ENCODE data around the gene GALNT12.

The GALNT12 gene

DNA sequence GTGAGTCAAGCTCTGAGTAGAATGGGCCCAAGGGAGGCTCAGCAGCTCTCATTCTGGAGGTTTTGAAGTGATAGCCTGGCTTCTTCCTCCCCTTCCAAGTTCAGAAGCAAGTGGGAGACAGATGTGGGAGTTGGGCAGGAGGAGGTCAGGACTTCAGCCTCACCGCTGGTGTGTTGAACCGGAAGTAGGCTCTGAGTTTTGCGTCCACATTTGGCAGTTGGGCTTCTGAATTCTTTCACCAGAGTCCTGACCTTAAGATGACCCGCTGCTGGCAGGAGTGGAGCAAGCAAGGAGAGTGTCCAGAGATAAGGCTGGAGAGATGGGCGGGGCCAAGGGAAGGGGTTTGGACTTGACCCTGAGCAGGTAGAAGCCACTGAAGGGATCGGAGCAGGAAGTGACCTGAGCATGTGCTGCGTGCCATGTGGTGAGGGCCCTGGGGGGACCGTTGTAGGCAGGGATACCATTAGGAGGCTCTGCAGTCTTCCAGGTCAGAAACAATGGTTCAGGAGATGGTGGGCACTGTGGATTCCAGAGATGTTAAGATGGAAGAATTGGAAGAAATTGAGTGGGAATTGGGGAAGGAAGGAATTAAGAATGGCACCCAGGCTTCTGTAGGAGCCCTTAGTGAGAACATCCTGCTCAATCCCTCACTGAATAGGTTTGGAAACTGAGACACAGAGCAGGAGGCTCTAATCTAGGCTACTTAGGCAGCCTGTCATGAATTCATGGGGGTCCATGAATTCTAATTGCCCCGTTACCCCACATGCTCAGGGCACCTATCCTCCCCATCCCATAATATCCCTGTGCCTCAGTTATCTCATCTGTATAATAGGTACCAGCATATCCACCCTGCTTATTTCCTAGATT is 25.9 kb downstream of the GALNT12 start:
- DNase-seq (ENCODE audit: low read depth in 2 of 2): no peak

GRCh38 chr9:98834386-98834785 is 26.9 kb downstream of the GALNT12 start:
- no peak for DNase-seq (ENCODE audit: low read depth in 2 of 2)

DNA sequence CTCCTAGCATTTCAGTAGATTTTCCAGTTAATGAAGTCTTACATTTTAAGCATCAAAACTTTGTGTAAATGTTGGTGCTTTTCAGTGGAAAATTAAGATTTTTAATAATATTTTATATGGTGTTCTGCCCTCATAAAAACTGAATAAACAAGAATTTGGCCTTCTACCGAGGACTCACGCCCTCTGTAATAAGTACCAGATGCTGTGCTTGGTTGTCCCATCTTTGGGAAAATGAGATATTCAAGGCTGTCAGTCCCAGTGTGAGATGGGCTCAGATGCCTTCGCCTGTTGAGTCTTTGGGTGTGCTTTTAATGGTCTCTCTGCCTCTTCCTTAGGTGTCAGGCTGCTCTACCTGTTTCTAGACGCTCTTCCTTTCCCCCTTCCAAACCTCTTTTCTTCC is 28.7 kb downstream of the GALNT12 start:
- no peak for DNase-seq (ENCODE audit: low read depth in 2 of 2)

- DNase-seq (ENCODE audit: low read depth in 2 of 2): no peak
These were observed 30.0 kb downstream of the GALNT12 start for GRCh38 chr9:98837516-98837915.

- DNase-seq (ENCODE audit: low read depth in 2 of 2): no peak
These were observed 30.8 kb downstream of the GALNT12 start for GRCh38 chr9:98838155-98838867.

DNA sequence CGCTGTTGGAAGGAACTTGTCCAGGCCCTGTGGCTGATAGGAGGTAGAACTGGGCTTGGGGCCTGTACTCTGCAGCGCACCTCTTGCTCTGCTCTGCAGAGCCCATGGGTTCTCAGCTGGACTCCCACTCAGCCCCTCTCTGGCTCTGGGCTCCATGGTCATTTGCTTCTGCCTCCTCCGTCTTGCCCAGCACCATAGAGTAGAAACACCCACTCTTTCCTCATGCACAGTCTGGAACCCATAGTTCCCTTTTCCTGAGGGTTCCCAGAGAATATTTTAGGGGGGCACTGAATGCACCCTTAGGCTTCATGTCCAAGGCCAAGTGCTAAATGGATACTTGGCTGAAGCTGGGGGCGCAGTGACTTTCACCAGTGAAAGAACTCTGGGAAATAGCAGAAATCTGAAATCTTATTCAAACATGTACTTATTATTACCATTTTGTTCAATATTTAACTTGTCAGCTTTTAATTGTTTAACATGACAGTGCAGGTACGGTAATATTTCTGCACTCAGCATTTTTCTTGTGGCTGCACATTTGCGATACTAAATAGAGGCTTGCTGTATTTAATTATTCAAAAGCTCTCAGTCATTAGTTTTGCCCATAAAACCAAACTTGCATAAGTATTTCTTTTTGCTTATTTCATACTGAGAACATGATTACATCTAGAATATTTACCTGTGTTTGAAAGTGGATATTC is 31.5 kb downstream of the GALNT12 start:
- no peak for DNase-seq (ENCODE audit: low read depth in 2 of 2)

DNA sequence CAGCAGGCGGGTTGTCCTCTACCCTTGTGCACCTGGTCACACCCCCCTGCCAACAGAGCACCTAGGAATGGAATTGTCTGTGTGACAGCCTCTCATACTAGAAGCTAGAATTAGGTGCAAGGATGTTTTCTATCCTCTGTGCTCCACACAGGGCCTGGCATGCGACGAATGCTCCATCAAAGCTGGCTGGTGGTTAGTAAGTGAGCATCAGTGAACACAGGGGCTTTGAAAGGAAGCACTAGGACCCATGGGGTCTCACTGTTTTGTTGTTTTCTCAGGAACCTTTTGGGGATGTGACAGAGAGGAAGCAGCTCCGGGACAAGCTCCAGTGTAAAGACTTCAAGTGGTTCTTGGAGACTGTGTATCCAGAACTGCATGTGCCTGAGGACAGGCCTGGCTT is 32.3 kb downstream of the GALNT12 start:
- no peak for DNase-seq (ENCODE audit: low read depth in 2 of 2)

- no peak for DNase-seq (ENCODE audit: low read depth in 2 of 2)
These were observed 35.0 kb downstream of the GALNT12 start for GRCh38 chr9:98842510-98842909.

- DNase-seq (ENCODE audit: low read depth in 2 of 2): no peak
These were observed 38.6 kb downstream of the GALNT12 start for GRCh38 chr9:98846081-98846480.

GRCh38 chr9:98846879-98847278 is 39.4 kb downstream of the GALNT12 start:
- no peak for DNase-seq (ENCODE audit: low read depth in 2 of 2)

DNA sequence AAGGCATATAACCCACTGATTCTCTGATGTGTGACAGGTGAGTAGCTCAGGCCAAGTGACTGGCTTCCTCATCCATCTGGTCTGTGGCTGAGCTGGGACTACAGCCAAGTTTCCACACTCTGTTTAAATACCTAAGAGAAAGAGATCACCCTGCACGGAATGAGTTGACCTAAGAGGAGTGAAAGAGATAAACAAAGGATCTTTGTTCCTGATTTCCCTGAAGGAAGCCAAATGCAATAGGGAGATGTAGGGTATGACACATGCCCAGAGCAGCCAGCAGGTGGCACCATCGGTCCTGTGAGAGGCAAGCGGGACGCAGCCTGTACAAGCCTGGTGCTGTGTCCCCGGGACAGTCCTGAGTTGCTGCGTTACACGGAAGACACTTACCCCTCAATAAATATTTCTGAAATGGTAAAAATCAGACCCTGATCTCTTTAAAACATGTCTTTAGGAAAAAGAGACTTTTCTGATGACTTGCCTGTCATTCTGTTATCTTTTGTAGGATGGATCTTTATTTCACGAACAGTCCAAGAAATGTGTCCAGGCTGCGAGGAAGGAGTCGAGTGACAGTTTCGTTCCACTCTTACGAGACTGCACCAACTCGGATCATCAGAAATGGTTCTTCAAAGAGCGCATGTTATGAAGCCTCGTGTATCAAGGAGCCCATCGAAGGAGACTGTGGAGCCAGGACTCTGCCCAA is 41.1 kb downstream of the GALNT12 start:
- peak; percentile 67 to 77 for DNase-seq (ENCODE audit: low read depth in 2 of 2)

DNA sequence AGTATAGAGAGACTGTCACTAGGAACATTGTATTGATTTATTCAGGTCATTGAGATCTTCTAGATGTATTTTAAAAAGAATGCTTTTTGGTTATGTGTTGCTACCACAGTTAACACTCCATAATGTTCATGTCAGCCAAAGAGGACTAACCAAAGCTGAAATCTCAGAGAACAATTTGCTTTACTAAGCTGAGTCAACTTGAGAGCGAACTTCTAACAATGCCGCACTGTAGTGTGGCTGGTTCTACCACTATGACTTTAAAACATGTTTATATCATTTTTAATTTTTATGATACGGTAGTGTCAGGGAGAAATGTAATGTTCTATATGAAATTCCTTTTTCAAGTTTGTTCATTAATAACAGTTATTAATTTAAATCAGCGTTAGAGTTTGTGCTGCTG is 42.1 kb downstream of the GALNT12 start:
- no peak for DNase-seq (ENCODE audit: low read depth in 2 of 2)

GRCh38 chr9:98850851-98851729 is 43.6 kb downstream of the GALNT12 start:
- DNase-seq (ENCODE audit: low read depth in 2 of 2): no peak

DNA sequence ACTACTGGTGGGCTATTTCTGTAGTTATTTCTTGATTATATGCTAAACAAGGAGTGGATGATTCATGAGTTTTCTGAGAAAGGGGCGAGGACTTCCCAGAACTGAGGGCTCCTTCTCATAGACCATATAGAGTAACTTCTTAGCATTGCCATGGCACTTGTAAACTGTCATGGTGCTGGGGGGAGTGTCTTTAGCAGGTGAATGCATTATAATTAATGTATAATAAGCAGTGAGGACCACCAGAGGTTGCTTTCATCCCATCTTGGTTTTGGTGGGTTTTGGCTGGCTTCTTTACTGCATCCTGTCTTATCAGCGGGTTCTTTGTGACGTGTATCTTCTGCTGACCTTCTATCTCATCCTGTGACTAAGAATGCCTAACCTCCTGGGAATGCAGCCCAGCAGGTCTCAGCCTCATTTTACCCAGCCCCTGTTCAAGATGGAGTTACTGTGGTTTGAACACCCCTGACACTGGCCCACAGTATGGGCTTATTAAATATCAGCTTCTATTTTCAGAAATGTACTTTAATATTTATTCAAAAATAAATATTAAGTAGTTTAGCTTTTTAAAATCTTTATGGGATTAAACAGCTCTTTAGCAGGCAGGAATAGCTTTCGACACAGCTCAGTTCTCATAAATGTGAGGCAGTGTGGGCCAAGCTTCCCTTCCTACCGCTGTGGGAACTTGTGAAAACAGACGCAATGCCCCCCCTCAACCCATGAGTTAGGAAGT is 44.4 kb downstream of the GALNT12 start:
- DNase-seq (ENCODE audit: low read depth in 2 of 2): peak in 1 of 2 donors; percentile 10

GRCh38 chr9:98852460-98852734 is 44.9 kb downstream of the GALNT12 start:
- DNase-seq (ENCODE audit: low read depth in 2 of 2): no peak

DNA sequence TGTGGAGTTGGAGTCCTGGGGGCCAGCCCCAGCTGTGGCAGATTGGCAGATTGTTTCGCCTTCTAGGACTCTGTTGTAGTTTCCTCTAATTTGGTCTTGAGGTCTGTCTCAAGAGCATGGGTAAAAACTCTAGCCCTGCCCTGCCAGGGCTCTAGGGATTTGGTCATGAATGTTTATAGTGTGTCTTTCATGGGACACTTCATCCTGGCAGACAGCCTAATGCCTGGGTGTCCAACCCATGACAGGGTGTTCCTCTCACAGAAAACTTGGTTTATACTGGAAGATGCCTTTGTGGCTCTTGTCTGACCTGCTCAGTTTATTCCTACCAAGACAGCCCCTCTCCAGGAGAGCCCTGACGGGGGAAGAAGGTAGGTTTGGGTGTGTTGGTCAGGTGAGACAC is 45.5 kb downstream of the GALNT12 start:
- DNase-seq (ENCODE audit: low read depth in 2 of 2): no peak

- no peak for DNase-seq (ENCODE audit: low read depth in 2 of 2)
These were observed 46.8 kb downstream of the GALNT12 start for GRCh38 chr9:98854266-98854665.

DNA sequence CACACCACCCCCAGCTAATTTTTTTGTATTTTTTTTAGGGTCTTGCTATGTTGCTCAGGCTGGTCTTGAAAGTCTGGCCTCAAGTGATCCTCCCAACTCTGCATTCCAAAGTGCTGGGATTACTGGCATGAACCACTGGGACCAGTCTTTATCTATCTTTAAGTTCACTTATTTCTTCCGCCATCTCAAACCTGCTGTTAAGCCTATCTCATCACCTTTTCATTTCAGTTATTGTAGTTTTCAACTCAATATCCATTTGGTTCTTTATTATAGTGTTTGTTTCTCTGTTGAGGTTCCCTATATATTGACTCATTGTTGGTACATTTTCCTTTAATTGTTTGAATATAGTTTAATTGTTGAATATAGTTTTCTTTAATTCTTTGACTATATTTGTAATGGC is 48.1 kb downstream of the GALNT12 start:
- DNase-seq (ENCODE audit: low read depth in 2 of 2): no peak

DNA sequence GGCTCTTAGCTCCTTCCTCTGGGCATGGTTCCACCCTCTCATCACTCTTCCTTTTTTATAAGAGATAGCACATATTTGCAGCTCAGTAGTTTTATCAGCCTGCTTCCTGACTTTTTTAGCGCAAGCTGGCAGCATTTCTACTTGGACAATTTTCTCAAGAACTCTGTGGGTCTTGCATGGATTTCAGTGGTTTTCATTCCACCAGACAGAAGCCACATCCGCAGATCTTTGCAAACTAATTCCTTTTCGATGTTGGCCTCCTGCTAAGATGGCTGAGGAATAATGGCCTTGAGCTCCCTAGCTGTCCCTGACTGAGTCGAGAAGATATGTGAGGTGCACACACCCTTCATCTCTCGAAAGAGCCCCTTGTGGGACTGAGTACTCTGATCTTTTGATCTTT is 49.5 kb downstream of the GALNT12 start:
- no peak for DNase-seq (ENCODE audit: low read depth in 2 of 2)

GRCh38 chr9:98859941-98860340 is 52.5 kb downstream of the GALNT12 start:
- DNase-seq (ENCODE audit: low read depth in 2 of 2): no peak
